ENCODE data around the gene TTC5.
"Not testable (repeated sequence)": the region's sequence is repeated elsewhere in the genome, so short reads cannot be mapped to it uniquely, and the experiment has no call there.

The TTC5 gene

DNA sequence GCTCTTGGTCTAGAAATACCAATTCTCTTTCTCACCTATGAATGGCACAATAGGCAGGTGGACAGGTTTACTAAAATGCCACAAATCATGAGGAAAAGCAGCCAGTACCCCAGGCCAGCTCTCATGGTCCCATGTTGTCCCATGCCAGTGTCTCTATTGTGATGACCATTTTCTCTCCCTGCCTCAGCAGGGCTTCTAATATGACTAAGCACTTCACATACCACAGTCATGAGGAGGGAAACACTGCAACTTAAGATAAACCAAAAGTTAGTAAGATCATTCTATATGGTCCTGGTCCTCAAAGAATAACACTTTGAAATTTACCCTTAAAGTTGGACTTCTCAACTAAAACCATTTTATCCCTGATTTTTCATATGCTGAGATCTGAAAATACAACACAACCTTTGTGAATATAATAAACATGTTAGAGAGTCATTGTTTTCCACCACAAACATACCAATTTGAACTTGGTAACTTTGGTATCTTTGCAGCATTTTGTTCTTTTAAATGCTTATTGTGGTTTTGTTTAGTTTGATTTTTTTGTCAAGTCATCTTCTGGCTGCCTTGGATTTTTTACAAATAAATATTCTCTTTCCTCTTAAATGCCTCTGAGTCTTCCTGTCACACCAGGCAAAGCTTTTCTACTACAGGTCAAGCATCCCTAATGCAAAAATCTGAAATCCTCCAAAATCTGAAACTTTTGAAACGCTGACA is 3.6 kb downstream of the TTC5 start:
- no peak for DNase-seq (ENCODE audit: low spot score)

DNA sequence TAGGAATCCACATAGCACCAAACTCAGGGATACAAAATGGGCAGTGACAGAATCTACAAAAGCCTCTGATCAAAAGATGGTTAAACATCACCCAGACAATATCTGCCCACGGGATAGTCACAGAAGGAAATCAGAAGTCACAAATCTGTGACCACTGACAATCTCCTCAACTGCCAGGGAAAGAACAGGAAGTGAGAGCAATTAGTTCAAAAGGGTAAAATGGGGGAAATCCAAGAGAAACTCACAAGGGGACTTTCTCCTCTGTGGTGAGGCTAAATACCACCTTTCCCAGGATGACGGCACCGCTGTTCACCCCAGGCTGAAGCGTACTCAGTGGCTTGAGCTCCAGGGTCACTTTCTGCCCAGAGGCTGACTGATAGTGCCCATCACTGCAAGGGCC is 10.7 kb downstream of the TTC5 start:
- DNase-seq (ENCODE audit: low spot score), result no peak

DNA sequence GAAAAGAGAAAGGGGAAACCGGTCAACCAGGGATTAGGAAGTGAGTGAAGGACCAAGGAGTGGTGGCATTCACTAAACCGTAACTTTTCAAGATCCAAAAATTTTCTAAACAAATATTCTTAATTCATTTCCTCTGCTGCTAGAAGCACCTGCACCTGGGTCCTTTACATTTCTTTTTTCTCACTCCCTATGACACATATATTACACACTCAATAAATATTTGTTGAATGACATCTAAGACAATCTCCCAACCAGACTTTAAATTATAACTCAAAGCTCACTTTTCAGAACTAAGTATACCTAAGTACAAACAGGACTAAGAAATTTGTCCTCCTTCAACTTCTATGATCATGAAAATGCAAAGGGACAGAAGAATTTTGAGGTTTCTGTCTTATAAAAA is 11.1 kb downstream of the TTC5 start:
- no peak for DNase-seq (ENCODE audit: low spot score)

DNA sequence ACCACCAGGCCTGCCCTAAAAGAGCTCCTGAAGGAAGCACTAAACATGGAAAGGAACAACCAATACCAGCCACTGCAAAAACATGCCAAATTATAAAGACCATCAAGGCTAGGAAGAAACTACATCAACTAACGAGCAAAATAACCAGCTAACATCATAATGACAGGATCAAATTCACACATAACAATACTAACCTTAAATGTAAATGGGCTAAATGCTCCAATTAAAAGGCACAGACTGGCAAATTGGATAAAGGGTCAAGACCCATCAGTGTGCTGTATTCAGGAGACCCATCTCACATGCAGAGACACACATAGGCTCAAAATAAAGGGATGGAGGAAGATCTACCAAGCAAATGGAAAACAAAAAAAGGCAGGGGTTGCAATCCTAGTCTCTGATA is 23.8 kb downstream of the TTC5 start:
- not testable (repeated sequence) for DNase-seq (ENCODE audit: low spot score)

DNA sequence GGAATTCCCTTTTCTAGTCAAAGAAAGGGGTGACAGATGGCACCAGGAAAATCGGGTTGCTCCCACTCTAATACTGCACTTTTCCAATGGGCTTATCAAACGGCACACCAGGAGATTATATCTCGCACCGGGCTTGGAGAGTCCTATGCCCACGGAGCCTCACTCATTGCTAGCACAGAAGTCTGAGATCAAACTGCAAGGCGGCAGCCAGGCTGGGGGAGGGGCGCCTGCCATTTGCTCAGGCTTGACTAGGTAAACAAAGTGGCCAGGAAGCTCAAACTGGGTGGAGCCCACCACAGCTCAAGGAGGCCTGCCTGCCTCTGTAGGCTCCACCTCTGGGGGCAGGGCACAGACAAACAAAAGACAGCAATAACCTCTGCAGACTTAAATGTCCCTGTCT is 25.5 kb downstream of the TTC5 start:
- not testable (repeated sequence) for DNase-seq (ENCODE audit: low spot score)

DNA sequence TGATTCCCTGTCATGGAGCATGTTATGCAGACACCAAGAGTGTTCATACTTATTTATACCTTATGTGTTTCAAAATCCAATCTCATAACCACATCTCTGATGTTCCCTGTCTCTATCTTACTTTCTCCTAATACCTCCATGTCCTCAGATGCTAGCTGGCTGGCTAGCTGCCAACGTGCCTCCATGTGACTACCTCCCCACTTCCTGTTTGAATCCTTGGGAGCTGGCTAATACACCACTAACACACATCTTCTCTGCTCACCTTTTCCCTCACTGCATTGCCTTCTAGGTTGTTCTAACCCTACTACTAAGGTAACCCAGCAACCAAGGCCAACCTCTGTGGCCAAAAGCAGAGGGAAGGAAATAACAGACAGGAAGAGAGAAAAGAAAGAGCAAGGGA is 27.3 kb downstream of the TTC5 start:
- DNase-seq (ENCODE audit: low spot score), result peak; percentile 4

DNA sequence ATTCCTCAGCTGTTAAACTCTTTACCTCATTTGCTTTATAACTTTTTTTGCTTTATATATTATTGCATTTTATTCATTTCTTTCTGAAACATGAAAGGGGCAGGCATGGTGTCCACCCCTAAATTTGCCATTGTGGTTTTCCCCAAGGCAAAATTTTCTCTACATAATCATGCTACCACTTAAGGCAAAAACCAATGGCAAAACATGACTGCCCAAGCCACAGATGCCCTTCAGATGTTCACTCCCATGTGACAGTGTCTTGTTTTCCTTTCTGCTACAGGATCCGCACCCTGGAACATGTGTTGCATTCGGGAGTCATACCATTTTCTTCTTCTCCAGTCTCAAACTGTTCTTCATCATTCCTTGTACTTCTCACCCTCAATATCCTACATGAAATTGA is 28.3 kb downstream of the TTC5 start:
- DNase-seq (ENCODE audit: low spot score), result no peak

DNA sequence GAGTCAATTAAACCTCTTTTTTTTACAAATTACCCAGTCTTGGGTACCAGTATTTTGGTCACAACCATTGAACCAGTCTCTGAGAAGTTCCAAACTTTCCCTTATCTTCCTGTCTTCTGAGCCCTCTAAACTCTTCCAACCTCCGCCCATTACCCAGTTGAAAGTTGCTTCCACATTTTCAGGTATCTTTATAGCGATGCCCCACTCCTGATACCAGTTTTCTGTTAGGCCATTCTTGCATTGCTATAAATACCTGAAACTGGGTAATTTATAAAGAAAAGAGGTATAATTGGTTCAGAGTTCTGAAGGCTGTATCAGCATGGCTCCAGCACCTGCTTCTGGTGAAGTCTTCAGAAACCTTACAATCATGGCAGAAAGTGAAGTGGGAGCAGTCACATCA is 31.7 kb downstream of the TTC5 start:
- no peak for DNase-seq (ENCODE audit: low spot score)

DNA sequence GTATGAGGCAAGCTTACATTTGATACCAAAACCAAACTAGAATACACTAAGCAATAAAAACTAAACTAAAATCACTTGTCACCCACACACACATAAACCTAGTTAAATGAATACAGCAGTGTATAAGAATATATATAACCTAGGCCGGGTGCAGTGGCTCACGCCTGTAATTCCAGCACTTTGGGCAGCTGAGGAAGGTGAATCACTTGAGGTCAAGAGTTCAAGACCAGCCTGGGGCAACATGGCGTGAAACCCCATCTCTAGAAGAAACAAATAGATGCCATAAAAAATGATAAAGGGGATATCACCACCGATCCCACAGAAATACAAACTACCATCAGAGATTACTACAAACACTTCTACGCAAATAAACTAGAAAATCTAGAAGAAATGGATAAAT is 41.4 kb downstream of the TTC5 start:
- DNase-seq (ENCODE audit: low spot score), result not testable (repeated sequence)

DNA sequence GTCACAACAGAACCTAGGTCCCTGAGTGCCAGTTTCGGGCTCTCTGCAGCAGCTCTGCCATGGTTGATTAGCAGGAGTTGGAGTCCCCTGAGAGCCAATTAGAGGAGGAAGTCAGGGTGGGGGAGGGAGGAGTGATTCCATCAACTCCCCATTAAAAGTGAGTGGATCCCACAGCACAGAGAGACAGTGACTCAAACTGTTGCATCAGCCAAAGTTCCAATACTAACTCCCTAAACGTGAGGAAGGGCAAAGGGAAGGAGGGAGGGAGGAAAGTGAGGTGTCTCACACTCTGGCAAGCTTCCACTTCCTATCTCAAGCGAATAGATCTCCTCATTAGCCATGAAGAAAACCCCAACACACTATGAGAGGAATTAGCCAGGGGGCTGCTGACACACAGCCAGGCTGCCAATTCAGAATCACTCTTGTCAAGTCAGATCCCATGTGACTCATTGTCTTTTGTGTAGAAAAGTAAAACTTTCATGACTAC is 43.1 kb downstream of the TTC5 start:
- no peak for DNase-seq (ENCODE audit: low spot score)

DNA sequence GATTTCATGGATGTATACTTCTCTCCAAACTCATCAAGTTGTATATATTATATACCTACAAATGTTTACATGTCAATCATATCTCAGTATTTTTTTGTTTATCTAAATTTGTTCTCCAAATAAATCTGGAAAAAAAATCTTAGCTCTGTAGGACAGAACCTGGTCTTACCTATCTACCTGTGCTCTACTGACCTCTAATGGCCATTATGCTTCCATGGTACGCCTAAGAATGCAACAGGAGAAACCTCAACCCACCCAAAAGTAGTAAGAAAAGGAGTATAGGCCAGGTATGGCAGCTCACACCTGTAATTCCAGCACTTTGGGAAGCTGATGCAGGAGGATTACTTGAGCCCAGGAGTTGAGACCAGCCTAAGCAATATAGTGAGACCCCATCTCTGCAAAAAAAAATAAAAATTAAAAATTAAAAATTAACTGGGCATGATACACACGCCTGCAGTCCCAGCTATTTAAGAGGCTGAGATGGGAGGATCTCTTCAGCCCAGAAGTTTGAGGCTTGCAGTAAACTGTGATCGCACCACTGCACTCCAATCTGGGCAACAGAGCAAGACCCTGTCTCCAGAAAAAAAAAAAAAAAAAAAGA is 58.0 kb downstream of the TTC5 start:
- DNase-seq (ENCODE audit: low spot score), result no peak

Measured in CD4-positive, alpha-beta T cell treated with Interleukin-6 at 100 ng/mL for 8 hours (primary cell).